ENCODE results near the gene PACSIN2. TPM values are rescaled to one million over a fixed set of nuclear protein-coding genes. Genes with fewer than 3 reads are reported as not detected.
"Not testable (repeated sequence)": the region's sequence is repeated elsewhere in the genome, so short reads cannot be mapped to it uniquely, and the experiment has no call there.

Gene PACSIN2
- polyA plus RNA-seq, 3 donors from 2014 or later, result 18.4 to 31.6 (median 23.0) TPM

DNA sequence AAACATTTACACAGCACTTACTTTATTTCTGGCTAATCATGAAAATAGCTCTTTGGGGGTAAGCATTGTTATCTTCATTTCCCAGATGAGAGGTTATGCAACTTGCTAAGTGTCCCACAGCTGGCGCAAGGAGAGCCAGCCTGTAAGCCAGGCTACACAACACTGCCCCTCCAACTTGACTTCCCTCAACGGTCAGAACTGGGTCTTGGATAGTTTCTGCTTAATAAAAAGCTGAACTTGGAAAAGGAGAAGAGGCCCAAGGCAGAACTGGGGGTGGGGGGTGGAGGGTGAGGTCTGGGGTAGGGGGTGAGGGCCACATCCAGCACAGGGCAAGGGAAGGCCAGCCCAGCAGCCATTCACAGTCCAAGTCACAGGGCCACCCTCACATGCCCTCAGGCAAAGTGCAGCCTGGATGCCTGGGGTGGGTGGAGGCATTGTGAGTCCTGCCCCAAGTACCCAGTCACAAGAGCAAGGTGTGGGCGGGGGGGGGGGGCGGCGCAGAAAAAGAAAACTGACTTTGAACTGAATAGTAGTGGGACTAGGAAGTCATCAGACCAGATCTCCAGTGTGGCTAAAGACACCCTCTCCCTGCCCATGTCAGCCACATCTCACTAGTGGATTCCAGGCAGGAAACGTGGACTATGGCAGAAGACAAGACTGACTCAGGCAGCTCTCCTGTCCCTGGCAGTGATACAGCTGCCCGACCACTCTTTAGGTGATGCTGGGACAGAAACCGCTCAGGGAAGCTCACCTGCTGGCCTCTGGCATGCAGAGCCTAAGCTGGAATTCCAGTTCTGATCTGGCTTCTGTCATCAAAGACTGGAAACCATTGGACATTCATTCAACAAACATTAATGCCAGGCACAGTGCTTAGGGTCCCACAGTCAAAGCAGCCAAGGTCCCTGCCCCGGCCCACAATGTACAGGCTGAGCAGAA, 52.4 kb downstream of the PACSIN2 start:
- peaks cover 0 to 4% (median 1%) of the 10 kb centered on the region in 3 donors for H3K27me3 Mint-ChIP-seq (ENCODE audit: low read depth in 3 of 3)
- H3K9me3 Mint-ChIP-seq, result no peaks in the 10 kb centered on the region
- DNase-seq, result no peak
- peak overlapping the region in 3 of 6 donors; percentile 28 to 63 (median 41) for H3K27ac Mint-ChIP-seq
- no peak overlapping the region for H3K4me3 Mint-ChIP-seq
- no peaks in the 10 kb centered on the region for H3K36me3 Mint-ChIP-seq
- peaks cover 40 to 70% of the 10 kb centered on the region in 2 donors for H3K4me1 Mint-ChIP-seq

DNA sequence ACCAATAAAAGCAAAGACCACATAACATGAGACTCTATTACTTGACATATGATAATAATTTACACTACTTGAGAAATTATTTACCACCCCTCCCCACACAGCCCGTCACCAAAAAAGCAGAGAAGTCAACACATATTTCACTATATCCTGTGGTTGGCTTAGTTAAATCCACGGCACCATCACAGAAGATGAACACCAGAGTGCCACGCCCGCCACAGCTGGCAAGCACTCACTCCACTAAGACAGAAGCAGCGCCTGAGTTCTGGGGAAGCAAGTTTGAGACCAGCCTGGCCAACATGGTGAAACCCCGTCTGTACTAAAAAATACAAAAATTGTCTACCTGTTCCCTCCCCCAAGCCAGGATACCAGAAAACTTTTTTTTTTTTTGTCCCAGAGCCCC, 53.1 kb downstream of the PACSIN2 start:
- Mint-ChIP-seq H3K4me1 (peaks cover 40 to 70% of the 10 kb centered on the region in 2 donors), H3K36me3 (no peaks in the 10 kb centered on the region), H3K27me3 (ENCODE audit: low read depth in 3 of 3) (peaks cover 0 to 4% (median 1%) of the 10 kb centered on the region in 3 donors), H3K4me3 (peak overlapping the region in 1 of 5 donors; percentile 71), H3K9me3 (no peaks in the 10 kb centered on the region), H3K27ac (peak overlapping the region in 2 of 6 donors; percentile 14 to 63)
- no peak for DNase-seq

DNA sequence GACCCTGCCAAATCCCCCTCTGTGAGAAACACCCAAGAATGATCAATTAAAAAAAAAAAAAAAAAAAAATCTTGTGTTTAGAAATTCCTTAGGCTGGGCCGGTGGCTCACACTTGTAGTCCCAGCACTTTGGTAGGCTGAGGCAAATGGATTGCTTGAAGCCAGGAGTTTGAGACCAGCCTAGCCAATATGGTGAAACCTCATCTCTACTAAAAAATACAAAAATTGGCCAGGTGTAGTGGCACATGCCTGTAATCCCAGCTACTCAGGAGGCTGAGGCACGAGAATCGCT, 53.6 kb downstream of the PACSIN2 start:
- not testable (repeated sequence) for H3K4me3 Mint-ChIP-seq; H3K27me3 Mint-ChIP-seq (ENCODE audit: low read depth in 3 of 3)
- H3K4me1 Mint-ChIP-seq, result peaks cover 40 to 70% of the 10 kb centered on the region in 2 donors

DNA sequence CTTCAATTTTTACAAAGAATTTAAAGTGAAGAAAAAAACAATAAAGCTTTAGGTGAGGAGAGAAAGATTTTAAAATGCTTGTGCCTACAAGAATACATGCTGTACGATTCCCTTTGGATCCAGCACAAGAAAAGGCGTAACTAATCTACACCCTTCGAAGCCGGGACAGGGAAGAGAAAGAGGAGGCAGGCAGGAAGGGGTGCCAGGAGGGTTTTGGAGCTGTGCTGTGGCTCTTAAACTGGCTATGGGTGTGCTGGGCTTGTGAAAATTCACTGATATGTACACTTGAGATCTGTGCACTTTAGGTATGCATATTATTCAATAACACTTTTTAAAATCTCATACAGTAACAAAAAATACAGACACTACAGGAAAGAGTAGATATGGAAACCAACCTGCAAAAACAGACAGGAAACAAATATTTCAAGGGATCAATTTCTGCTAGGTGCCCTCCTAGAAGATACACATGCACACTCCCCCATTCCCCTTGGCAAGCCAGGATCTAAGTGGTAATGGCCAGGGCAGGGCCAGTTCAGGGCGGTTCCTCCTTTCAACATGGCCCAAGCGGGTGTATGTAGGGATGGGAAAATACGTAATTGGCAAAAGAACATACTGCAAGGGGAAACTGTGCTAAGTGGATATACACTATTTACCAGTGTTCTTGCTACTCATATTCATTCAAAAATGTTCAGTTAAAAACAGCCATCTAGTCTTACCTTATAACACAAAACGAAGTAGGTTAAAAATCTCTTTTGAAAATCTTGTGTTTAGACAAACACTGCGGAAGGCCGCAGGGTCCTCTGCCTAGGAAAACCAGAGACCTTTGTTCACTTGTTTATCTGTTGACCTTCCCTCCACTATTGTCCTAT, 54.2 kb downstream of the PACSIN2 start:
- DNase-seq, result no peak
- Mint-ChIP-seq H3K27me3 (ENCODE audit: low read depth in 3 of 3) (peaks cover 0 to 4% (median 3%) of the 10 kb centered on the region in 3 donors), H3K4me3 (no peak overlapping the region), H3K27ac (peak overlapping the region in 1 of 6 donors; percentile 42), H3K4me1 (peaks cover 40 to 70% of the 10 kb centered on the region in 2 donors), H3K9me3 (no peaks in the 10 kb centered on the region), H3K36me3 (no peaks in the 10 kb centered on the region)

More for the DNA sequence above, 53.6 kb downstream of the PACSIN2 start:
- H3K27ac Mint-ChIP-seq, result peak overlapping the region in 1 of 6 donors; percentile 63
- H3K36me3 Mint-ChIP-seq, DNase-seq, H3K9me3 Mint-ChIP-seq: not testable (repeated sequence)

DNA sequence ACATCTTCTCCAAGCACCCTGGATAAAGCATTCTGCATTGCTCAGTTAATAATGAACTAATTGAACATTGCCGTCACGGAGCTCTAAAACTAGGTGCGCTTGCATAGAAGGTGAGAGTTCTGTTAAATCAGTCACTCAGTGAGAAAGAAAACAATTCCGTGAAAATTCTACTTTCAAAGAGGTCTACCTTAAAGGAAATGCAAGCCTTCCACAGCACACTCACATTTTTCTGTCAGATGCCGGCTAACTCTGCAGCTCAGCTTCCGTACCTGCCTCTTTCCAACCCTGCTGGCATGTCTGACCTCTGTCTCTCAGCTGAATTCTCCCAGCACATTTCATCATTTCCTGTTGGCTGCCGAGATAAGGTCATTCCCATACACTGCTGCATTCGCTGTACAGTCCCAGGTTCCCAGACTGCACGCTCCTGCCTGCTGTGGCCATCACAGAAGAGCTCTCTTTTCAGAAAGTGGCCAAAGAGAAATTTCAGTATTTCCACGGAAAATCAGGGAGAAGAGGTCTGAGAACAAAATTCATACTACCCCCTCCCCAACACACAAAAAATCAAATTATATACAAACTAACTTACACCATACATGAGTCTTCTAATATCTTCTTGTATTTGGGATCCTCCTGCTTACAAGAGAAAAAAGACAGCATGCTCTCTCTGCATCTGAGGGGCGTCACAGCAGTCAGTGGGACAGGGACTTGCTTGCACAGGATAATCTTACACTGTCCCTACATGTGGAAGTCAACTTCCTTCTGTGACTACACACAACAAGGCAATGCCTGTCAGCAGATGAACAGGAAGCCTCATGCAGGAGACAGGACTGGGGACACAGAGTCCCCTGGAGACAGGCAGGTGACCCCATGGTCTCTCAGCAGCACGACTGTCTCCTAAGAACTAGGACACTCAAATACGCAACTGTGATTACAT, 55.1 kb downstream of the PACSIN2 start:
- no peaks in the 10 kb centered on the region for H3K9me3 Mint-ChIP-seq
- H3K27me3 Mint-ChIP-seq (ENCODE audit: low read depth in 3 of 3), result peaks cover 0 to 4% (median 4%) of the 10 kb centered on the region in 3 donors
- peak overlapping the region in 1 of 5 donors; percentile 6 for H3K4me3 Mint-ChIP-seq
- no peak for DNase-seq
- H3K4me1 Mint-ChIP-seq, result peaks cover 35 to 63% of the 10 kb centered on the region in 2 donors
- peak overlapping the region in 4 of 6 donors; percentile 4 to 53 (median 31) for H3K27ac Mint-ChIP-seq
- H3K36me3 Mint-ChIP-seq, result peaks cover 0 to 3% (median 0%) of the 10 kb centered on the region in 3 donors

DNA sequence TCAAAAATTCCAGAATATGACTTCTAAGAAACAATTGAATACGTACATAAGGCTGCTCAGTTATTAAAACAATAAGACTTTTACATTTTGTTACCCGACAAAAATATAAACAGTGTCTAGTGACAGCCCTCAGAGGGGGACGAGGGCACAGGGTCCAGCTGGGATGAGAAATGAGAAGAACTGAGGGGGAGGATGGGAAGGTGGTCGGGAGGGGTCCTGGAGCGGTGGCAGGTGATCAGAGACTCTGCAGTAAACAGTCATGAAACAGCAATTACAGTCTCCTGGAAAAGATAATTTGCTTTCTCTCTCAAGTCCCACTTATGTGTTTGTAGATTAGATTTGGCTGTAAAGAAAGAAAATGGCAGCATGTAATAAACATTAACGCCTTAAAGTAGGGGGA, 56.0 kb downstream of the PACSIN2 start:
- no peak for DNase-seq
- no peaks in the 10 kb centered on the region for H3K9me3 Mint-ChIP-seq
- H3K4me3 Mint-ChIP-seq, result no peak overlapping the region
- H3K27me3 Mint-ChIP-seq (ENCODE audit: low read depth in 3 of 3), result peaks cover 0 to 7% (median 4%) of the 10 kb centered on the region in 3 donors
- no peak overlapping the region for H3K27ac Mint-ChIP-seq
- H3K4me1 Mint-ChIP-seq, result peaks cover 33 to 57% of the 10 kb centered on the region in 2 donors
- H3K36me3 Mint-ChIP-seq, result peaks cover 0 to 3% (median 0%) of the 10 kb centered on the region in 3 donors

DNA sequence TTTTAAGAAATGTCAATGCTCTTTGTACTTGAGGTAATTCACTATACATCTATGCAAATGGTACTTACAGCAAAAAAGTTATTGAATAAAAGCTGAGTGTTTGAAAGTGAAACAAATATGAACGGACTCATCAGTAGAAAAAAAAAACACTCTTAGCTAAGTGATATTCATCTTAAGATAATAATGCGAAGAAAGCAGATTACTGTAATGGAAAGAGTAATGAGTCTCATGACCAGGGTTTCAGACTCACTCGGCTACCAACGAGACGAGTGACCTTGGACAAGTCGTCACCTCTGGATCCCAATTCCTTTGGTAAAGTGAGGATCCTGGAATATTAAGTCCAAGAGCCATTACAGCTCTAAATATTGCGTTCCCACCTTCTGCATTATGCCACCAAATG, 57.0 kb downstream of the PACSIN2 start:
- H3K9me3 Mint-ChIP-seq, result no peaks in the 10 kb centered on the region
- H3K4me1 Mint-ChIP-seq, result peaks cover 34 to 49% of the 10 kb centered on the region in 2 donors
- no peak overlapping the region for H3K4me3 Mint-ChIP-seq
- no peak for DNase-seq
- H3K27ac Mint-ChIP-seq, result no peak overlapping the region
- peaks cover 0 to 10% (median 4%) of the 10 kb centered on the region in 3 donors for H3K27me3 Mint-ChIP-seq (ENCODE audit: low read depth in 3 of 3)
- H3K36me3 Mint-ChIP-seq, result peaks cover 0 to 3% (median 0%) of the 10 kb centered on the region in 3 donors

DNA sequence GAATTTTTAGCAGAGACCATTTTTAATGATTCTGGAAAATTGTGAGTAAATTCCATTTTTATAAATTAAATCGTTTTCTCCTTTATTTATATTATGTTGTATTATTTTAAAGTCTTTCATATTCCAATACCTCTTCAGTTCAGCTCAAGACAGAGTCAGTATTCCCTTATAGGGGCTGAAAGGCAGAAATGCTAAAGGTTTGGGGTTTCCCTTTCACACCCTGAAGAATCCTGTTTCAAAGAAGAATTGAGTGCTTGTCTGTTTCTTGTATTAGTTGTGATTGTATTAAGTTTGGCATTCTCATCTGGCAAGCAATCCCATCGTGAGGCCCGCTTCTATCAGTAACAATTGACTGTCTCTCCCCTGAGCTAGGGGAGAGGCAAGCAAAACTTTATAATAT, 57.4 kb downstream of the PACSIN2 start:
- no peak for DNase-seq
- H3K27ac Mint-ChIP-seq, result no peak overlapping the region
- no peak overlapping the region for H3K4me3 Mint-ChIP-seq
- H3K36me3 Mint-ChIP-seq, result peaks cover 0 to 3% (median 0%) of the 10 kb centered on the region in 3 donors
- H3K4me1 Mint-ChIP-seq, result peaks cover 32 to 46% of the 10 kb centered on the region in 2 donors
- H3K27me3 Mint-ChIP-seq (ENCODE audit: low read depth in 3 of 3), result peaks cover 0 to 10% (median 2%) of the 10 kb centered on the region in 3 donors
- no peaks in the 10 kb centered on the region for H3K9me3 Mint-ChIP-seq

DNA sequence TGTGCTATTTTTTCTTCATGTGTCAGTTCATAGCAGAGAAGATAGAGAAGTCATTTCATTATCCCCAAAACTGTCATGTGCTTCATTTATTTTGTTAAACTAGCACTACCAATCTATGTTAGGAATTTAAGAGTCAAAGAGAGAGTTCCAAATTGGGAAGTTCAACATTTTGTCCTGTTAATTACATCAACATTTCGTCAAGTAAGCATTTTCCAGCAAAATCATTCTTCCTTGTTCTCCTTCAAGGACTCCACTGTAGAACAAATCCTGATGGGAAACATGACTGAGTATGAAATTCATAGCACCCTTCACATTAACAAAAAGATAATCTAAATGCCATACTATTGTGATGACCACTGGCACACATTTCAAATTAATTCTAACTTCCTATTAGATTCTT, 59.1 kb downstream of the PACSIN2 start:
- Mint-ChIP-seq H3K36me3 (peaks cover 0 to 3% (median 0%) of the 10 kb centered on the region in 3 donors), H3K4me3 (no peak overlapping the region), H3K9me3 (no peaks in the 10 kb centered on the region), H3K27me3 (ENCODE audit: low read depth in 3 of 3) (peaks cover 0 to 12% (median 2%) of the 10 kb centered on the region in 3 donors), H3K27ac (no peak overlapping the region), H3K4me1 (peaks cover 22 to 41% of the 10 kb centered on the region in 2 donors)
- DNase-seq, result no peak

DNA sequence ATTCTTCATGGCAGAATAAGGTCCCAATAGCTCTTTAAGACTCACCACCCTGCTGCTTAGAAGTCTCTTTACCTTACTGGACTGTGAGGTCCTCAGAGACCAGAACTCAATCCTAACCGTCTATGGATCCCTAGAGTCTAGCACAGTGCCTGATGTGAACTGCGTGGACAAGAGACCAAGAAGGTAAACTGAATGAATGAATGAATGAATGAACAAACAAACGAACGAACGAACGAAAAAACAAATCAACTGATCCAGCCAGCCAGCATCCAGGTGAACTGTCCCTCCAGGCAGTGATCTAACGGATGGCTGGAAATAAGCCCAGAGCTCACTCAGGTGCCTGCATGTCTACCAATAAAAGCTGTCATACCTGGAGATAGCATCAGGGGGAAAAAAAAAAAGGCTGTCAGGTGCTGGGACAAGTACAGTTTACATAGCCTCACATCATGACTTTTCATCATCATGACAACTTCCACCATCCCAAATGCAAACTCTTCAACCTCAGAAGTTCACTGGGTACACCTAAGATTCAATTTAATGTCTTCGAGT, 59.8 kb downstream of the PACSIN2 start:
- Mint-ChIP-seq H3K27me3 (ENCODE audit: low read depth in 3 of 3) (peaks cover 0 to 12% (median 0%) of the 10 kb centered on the region in 3 donors), H3K4me1 (peaks cover 15 to 34% of the 10 kb centered on the region in 2 donors), H3K36me3 (peaks cover 0 to 3% (median 0%) of the 10 kb centered on the region in 3 donors), H3K9me3 (no peaks in the 10 kb centered on the region), H3K27ac (no peak overlapping the region), H3K4me3 (no peak overlapping the region)
- DNase-seq, result no peak

DNA sequence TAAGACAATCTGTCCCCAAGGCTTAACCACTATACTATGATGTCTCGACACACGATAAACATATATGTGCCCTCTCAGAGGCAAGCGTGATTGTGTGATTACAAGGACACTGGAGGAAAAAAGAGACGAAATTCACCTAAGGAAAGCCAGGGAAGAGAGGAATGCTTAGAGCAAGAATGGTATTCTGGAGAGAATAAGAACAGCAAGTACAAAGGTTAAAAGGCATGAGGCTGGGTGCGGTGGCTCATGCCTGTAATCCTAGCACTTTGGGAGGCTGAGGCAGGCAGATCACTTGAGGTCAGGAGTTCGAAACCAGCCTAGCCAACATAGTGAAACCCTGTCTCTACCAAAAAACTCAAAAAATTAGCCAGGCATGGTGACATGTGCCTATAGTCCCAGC, 61.2 kb downstream of the PACSIN2 start:
- H3K36me3 Mint-ChIP-seq, DNase-seq, H3K9me3 Mint-ChIP-seq, H3K4me3 Mint-ChIP-seq: not testable (repeated sequence)
- peaks cover 0 to 12% (median 0%) of the 10 kb centered on the region in 3 donors for H3K27me3 Mint-ChIP-seq (ENCODE audit: low read depth in 3 of 3)
- peak overlapping the region in 1 of 6 donors; percentile 4 for H3K27ac Mint-ChIP-seq
- H3K4me1 Mint-ChIP-seq, result peaks cover 9 to 20% of the 10 kb centered on the region in 2 donors

DNA sequence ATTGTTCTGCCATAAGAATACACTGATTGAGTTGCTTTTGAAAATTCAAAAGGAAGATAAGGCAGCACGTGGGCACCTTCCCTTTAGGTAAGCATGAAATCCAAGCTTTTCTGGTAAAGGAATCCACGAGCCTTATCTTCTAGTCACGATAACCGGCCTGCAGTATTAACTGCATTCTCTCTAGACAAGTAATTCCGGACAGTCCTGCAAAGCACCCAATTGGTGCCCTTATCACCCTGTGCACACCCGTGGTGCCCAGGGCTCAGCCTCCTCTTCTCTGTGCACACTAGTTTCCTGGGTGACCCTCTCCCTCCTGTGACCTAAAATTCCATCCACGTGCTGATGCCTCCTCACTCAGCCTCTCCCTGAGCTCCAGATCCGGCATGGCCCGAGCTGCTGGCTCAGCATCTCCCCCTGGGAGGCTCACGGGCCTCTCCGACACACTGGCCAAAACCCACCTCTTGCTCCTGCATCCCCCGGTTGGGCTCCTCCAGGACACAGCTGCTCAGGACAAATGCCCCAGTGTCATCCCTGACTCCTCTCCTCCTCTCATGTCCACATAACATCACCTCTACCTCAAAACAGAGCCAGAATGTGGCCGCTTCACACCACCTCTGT, 63.7 kb downstream of the PACSIN2 start:
- H3K27me3 Mint-ChIP-seq (ENCODE audit: low read depth in 3 of 3), result peaks cover 0 to 12% (median 0%) of the 10 kb centered on the region in 3 donors
- no peak overlapping the region for H3K27ac Mint-ChIP-seq
- no peak overlapping the region for H3K4me3 Mint-ChIP-seq
- H3K9me3 Mint-ChIP-seq, result no peaks in the 10 kb centered on the region
- H3K4me1 Mint-ChIP-seq, result peaks cover 28 to 36% of the 10 kb centered on the region in 2 donors
- no peak for DNase-seq
- H3K36me3 Mint-ChIP-seq, result peaks cover 0 to 3% (median 0%) of the 10 kb centered on the region in 3 donors
